ENCODE data around the gene ATXN10. TPM values are rescaled to one million over a fixed set of nuclear protein-coding genes. Genes with fewer than 3 reads are reported as not detected.

Gene ATXN10
- total RNA-seq, result 292 TPM

DNA sequence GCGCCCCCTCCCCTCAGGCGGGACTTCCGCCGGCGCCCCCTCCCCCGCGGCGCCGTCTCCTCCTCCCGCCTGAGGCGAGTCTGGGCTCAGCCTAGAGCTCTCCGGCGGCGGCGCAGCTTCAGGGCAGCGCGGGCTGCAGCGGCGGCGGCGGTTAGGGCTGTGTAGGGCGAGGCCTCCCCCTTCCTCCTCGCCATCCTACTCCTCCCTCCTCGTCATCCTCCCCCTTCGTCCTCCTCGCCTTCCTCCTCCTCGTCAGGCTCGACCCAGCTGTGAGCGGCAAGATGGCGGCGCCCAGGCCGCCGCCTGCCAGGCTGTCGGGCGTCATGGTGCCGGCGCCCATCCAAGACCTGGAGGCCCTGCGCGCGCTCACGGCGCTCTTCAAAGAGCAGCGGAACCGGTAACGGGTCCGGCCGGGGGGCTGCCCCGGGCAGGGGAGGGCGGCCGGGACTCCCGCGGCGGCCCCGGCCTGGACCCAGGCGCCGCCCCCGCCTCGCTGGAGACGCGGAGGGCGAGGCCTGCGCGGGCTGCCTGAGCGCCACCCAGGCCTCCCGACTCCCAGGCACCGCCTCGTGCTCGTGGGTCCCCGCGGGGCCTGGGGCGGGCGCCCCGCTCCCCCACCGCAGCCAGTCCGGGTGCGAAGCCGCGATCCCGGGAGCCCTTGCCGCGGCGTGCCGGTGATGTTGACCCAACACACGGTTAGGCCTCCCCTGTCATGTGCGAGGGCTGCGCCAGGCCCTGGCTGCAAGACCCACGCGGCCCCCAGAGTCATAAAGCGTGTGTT, at the start of gene ATXN10:
Gene ATXN10 (plus strand): TSS at position 52 of the 781 bp plus-strand sequence. CDS start 230 bp downstream, at position 282.

Small RNA genes lying within 50 kb of the gene (small RNA-seq; reads per million reads assigned to genes)
- 0.10 reads per million for gene MIR4762
- not detected for gene RNU6-1161P

Other genes with a start within 250 kb of the ATXN10 start
- gene FBLN1, start 169.0 kb upstream of the ATXN10 start, total RNA-seq, result 27.0 TPM